SK-N-SH treated with all-trans-retinoic acid at 6 μM for 48 hours (cell line): ENCODE data around the gene ARMCX4.

Experiments
- ARNTL ChIP-seq: fragments of 450-650 bp; formaldehyde crosslinking; IDR thresholded peaks from 2 replicates; pipeline ENCODE4 v1.5.0; 2020; ENCODE audit warnings: low read depth, mild to moderate bottlenecking, moderate library complexity, borderline replicate concordance
- CREB5 ChIP-seq: fragments of 250-450 bp; sonication (Bioruptor Pico); IDR thresholded peaks from 2 replicates; pipeline ENCODE4 v1.5.1; 2020; ENCODE audit warnings: low read depth, mild to moderate bottlenecking, moderate library complexity
- CSDC2 ChIP-seq: fragments of 250-450 bp; sonication (Bioruptor Pico); IDR thresholded peaks from 2 replicates; pipeline ENCODE4 v1.5.0; 2020; ENCODE audit warnings: mild to moderate bottlenecking, moderate library complexity
- GLIS3 ChIP-seq: fragments of 250-450 bp; sonication (Bioruptor Pico); IDR thresholded peaks from 2 replicates; pipeline ENCODE4 v1.5.0; 2020; ENCODE audit warnings: mild to moderate bottlenecking, moderate library complexity
- POU6F1 ChIP-seq: fragments of 250-450 bp; sonication (Bioruptor Pico); IDR thresholded peaks from 2 replicates; pipeline ENCODE4 v1.8.0; 2021; ENCODE audit warnings: low read depth, mild to moderate bottlenecking, moderate library complexity, borderline replicate concordance
- PPARA ChIP-seq: fragments of 250-450 bp; sonication (Bioruptor Pico); IDR thresholded peaks from 2 replicates; pipeline ENCODE4 v1.5.0; 2020; ENCODE audit warnings: mild to moderate bottlenecking, borderline replicate concordance
- SNAI2 ChIP-seq: fragments of 250-450 bp; sonication (Bioruptor Pico); IDR thresholded peaks from 2 replicates; pipeline ENCODE4 v1.5.0; 2020; ENCODE audit warnings: mild to moderate bottlenecking, moderate library complexity
- ZFP3 ChIP-seq: fragments of 250-450 bp; sonication (Bioruptor Pico); IDR thresholded peaks from 2 replicates; pipeline ENCODE4 v1.5.0; 2020; ENCODE audit warnings: mild to moderate bottlenecking, moderate library complexity
- ZFP30 ChIP-seq: fragments of 450-650 bp; formaldehyde crosslinking; IDR thresholded peaks from 2 replicates; pipeline ENCODE4 v1.5.0; 2022; ENCODE audit warnings: mild to moderate bottlenecking, moderate library complexity
- TF ChIP-seq, protein P1 (sequence below): fragments of 250-450 bp; sonication (Bioruptor Pico); IDR thresholded peaks from 2 replicates; pipeline ENCODE4 v1.8.0; 2020; ENCODE audit warnings: mild to moderate bottlenecking, moderate library complexity, borderline replicate concordance

- TF ChIP-seq CSDC2 (CRISPR knock-in tag) (no peak), ARNTL (CRISPR knock-in tag) (no peak), SNAI2 (no peak), POU6F1 (CRISPR knock-in tag) (no peak), PPARA (CRISPR knock-in tag) (no peak), ZFP3 (CRISPR knock-in tag) (no peak), CREB5 (CRISPR knock-in tag) (no peak), ZFP30 (CRISPR knock-in tag) (no peak), GLIS3 (CRISPR knock-in tag) (no peak)
- TF ChIP-seq, protein P1, sequence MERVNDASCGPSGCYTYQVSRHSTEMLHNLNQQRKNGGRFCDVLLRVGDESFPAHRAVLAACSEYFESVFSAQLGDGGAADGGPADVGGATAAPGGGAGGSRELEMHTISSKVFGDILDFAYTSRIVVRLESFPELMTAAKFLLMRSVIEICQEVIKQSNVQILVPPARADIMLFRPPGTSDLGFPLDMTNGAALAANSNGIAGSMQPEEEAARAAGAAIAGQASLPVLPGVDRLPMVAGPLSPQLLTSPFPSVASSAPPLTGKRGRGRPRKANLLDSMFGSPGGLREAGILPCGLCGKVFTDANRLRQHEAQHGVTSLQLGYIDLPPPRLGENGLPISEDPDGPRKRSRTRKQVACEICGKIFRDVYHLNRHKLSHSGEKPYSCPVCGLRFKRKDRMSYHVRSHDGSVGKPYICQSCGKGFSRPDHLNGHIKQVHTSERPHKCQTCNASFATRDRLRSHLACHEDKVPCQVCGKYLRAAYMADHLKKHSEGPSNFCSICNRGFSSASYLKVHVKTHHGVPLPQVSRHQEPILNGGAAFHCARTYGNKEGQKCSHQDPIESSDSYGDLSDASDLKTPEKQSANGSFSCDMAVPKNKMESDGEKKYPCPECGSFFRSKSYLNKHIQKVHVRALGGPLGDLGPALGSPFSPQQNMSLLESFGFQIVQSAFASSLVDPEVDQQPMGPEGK (CRISPR knock-in tag): no peak
Measured at GRCh38 chrX:101452056-101452455, 33.2 kb upstream of the ARMCX4 start.
